SK-N-SH (cell line): Measurements from ENCODE around the gene OR10H5.
"Not testable (repeated sequence)": the region's sequence is repeated elsewhere in the genome, so short reads cannot be mapped to it uniquely, and the experiment has no call there.

Experiments used
- CTCF ChIP-seq: fragments of 200-600 bp; sonication (generic); IDR thresholded peaks from 2 replicates; pipeline ENCODE4 v1.6.1; 2017; ENCODE audit warnings: antibody characterized with exemption, mild to moderate bottlenecking, moderate library complexity
- GABPA ChIP-seq: IDR thresholded peaks from 2 replicates; pipeline ENCODE4 v1.4.0; 2012; ENCODE audit warnings: low read depth, mild to moderate bottlenecking
- REST ChIP-seq: IDR thresholded peaks from 2 replicates; pipeline ENCODE4 v1.6.1; 2012; ENCODE audit warnings: mild to moderate bottlenecking, low read depth, low read length, moderate library complexity
- SIN3A ChIP-seq: IDR thresholded peaks from 2 replicates; pipeline ENCODE4 v1.6.1; 2012; ENCODE audit warnings: low read depth, mild to moderate bottlenecking, low read length, moderate library complexity, borderline replicate concordance
- TAF1 ChIP-seq: IDR thresholded peaks from 2 replicates; pipeline ENCODE4 v1.6.1; 2012; ENCODE audit warnings: low read depth, mild to moderate bottlenecking, low read length, moderate library complexity, borderline replicate concordance
- TCF12 ChIP-seq: IDR thresholded peaks from 2 replicates; pipeline ENCODE4 v1.4.0; 2012
- YY1 ChIP-seq: IDR thresholded peaks from 2 replicates; pipeline ENCODE4 v1.4.0; 2012; ENCODE audit warnings: low read depth, mild to moderate bottlenecking
- ZBTB33 ChIP-seq: IDR thresholded peaks from 2 replicates; pipeline ENCODE4 v1.4.0; 2012; ENCODE audit warnings: low read depth, borderline replicate concordance

GRCh38 chr19:15794279-15794678 is 6.8 kb downstream of the OR10H5 start:
- not testable (repeated sequence) for TF ChIP-seq CTCF, SIN3A, REST, TAF1, GABPA, TCF12, YY1, ZBTB33
